Amniotic stem cell (primary cell): ENCODE measurements around the gene NBPF9.
"Not testable (repeated sequence)": the region's sequence is repeated elsewhere in the genome, so short reads cannot be mapped to it uniquely, and the experiment has no call there.

ENCODE experiments used
- DNase-seq: peaks from one replicate; lab custom pipeline; 2025; lab: John Stamatoyannopoulos, UW

Gene NBPF9

DNA sequence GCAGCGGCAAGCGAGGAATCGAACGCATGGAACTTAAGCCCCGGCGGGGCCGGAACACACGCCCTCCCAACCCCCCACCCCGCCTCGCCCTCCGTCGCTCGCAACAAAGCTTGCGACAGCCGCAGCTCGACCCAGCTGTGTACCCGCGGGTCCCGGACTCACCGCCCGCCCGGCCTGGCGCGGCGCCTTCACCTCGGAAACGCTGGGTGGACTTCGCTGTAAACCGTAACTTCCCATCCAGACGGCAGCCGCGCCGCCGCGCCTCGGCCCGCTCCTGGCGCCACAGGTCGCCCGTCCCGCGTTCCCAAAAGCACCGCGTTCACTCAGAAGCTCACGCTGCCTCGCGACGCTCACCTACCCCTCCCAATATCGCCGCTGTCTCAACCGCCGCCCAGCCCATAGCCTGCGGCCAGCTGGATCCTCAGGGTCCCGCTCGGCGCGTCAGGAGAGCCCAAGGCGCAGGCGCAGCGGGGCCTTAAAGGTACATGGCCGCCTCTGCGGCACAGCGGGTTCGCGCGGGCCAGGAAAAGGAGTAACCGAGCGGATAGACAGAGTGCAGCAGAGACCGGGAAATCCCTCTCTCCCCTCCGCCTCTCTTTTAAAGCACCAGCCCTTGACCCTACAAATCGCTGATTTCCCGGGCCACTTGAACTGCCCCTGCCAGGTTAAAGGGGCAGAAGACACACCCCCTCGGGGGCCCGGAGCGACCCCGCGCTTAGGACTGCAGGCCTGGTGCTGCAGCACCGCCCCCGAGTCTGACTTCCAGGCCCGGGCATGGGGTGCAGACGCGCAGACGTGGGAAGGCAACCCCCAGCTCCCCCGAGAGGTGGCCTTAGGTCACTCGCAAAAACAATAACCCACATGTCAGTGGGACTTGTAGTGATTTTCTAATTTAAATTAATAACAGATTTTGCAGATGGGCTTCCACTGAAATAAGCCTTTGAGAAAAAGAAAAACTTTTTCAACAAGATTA is at the start of gene NBPF9:
Gene NBPF9 (minus strand): TSS at position 443 of the 973 bp plus-strand sequence. CDS start 21,412 bp downstream, outside the sequence.
- not testable (repeated sequence) for DNase-seq

GRCh38 chr1:149149909-149150308 is 46.6 kb upstream of the NBPF9 start:
- DNase-seq: not testable (repeated sequence)

DNA sequence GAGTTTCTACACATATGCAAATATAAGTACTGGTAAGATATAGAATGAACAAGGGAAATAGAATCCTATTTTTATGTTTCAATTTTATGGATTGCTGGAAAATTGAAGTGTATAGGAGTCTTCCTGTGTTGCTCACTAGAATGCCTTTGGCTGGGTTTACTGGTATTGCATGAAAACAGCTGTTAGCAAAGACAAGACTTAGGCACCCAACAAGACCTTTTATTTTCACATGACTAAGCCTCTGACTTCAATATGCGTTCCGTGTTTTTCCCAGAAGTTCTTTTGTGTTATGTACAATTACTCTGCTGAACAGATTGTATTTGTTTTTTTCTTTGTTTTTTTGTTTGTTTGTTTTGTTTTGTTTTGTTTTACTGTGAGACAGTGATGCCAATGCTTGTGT is 34.2 kb upstream of the NBPF9 start:
- not testable (repeated sequence) for DNase-seq

- DNase-seq: not testable (repeated sequence)
Measured at GRCh38 chr1:149130938-149131337, 27.6 kb upstream of the NBPF9 start.

DNA sequence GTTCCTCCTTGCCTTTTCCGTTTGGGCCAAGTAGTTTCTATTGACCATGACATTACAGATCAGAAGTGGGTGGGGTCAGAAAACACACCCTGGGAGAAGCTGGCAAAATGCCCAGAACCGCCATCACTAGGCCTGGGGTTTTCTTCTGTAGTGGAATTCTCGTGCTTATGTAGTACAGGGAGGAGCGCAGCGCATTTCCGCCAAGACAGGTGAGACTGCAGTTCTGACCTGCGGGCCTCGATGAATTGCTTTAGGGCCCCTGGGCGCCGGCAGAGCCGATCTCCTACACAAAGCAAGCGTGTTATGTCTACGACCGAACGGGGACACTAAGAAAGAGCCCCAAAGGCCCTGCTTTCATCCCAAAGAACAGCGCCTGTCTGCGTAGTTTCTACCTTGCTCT is 25.9 kb upstream of the NBPF9 start:
- DNase-seq: not testable (repeated sequence)

DNA sequence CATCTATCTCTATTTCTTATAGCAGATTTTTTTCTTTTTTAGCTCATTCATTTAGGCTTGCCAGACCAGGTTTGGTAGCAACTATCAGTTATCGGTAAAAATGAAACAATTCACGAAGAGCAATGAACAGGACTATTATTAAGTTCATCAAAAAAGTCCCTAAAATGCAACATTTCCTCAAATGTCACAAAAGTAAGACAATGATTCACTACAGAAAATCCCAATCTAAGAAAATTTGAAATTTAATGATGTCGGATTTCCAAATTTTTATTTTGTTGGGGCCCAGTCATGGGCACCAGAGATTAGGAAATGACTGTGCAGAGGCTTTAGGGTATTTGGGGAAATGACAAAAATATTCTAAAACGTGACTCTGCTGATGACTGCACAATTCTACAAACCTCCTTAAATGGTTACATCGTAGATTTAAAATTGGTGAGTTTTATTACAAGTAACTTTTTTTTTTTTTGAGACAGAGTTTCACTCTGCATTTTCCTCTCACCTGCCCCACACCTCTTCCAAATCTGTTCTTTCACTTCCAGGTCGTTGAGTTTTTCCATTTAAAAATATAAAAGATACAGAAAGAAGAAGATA is 23.3 kb upstream of the NBPF9 start:
- not testable (repeated sequence) for DNase-seq

DNA sequence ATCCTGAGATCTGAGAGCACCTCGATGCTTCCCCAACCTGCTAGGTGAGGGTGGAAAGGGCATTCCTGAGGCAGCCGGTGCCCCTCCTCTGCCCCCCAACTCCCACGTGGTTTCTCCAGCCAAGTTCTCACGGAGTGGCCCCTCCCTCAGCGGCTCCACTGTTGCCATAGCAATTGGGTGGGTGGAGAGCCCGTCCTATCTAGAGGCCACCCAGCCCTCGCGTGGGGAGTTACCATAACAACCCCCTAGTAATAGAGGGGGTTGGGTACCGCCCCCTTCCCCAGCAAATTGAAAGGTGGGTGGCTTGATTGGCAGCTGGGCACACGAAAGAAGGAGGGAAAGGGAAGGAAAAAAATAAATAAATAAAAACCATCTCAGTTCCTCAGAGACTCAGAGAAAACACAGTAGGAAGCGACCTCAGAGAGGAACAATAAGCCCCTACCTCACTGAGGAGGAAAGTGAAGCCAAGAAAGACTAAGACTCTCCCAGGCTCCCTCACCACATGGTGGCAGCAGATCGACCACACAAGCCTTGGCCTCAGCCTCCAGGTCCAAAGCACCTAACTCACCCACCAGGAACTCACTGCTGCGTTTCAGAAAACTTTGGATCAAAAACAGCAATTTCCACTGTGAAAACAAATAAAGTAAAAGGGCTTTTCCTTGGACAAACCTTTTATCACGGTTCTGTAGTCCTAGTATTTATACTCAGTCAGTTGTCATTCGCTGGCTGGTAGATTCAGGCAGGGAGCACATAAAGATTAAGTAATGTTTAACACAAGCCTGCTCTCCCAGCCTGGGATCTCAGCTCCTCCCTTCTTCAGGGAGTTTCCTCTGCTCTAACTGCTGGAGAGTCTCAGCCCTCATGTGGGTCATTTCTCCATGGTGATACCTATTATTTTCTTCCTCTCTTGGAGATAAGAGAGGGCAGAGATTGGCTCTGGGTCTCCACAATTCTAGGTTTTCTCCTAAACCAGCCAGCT is 20.9 kb upstream of the NBPF9 start:
- DNase-seq: not testable (repeated sequence)

DNA sequence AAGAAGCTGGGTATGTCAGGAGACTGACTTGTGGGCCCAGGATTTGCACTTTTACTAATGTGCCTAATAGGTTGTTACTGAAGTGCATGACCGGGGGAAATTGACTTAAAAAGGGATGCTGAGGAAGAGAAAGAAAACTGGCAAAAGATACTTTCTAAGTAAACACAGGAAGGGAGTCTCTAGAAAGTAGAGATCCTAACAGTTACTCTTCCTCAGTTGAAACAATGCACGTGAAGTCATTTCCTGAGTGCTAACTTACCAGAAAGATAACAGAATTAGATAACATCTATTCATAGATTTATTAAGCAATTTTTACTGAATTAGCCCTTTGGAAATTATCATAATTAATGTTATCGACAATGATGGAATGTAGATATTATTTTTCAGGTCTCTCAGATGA is 9.5 kb upstream of the NBPF9 start:
- not testable (repeated sequence) for DNase-seq

- DNase-seq: not testable (repeated sequence)
Measured at GRCh38 chr1:149110343-149110742, 7.0 kb upstream of the NBPF9 start.

GRCh38 chr1:149102574-149102973 is 777 bp downstream of the NBPF9 start:
- DNase-seq: not testable (repeated sequence)

- DNase-seq: not testable (repeated sequence)
Measured at GRCh38 chr1:149098276-149098675, 5.1 kb downstream of the NBPF9 start.

- not testable (repeated sequence) for DNase-seq
Measured at GRCh38 chr1:149093155-149093554, 10.2 kb downstream of the NBPF9 start.

GRCh38 chr1:149075505-149076127 is 27.7 kb downstream of the NBPF9 start:
- DNase-seq: not testable (repeated sequence)

- DNase-seq: not testable (repeated sequence)
Measured at GRCh38 chr1:149064611-149065010, 38.7 kb downstream of the NBPF9 start.

DNA sequence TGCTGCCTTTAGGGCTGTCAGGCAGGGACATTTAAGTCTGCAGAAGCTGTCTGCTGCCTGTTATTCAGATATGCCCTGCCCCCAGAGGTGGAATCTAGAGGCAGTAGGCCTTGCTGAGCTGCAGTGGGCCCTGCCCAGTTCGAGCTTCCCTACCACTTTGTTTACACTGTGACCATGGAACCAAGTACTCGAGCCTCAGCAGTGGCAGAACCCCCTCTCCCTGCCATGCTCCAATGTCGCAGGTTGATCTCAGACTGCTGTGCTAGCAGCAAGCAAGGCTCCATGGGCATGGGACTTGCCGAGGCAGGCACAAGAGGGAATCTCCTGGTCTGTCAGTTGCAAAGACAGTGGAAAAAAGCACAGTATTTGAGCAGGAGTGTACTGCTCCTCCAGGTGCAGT is 60.3 kb downstream of the NBPF9 start:
- not testable (repeated sequence) for DNase-seq

DNA sequence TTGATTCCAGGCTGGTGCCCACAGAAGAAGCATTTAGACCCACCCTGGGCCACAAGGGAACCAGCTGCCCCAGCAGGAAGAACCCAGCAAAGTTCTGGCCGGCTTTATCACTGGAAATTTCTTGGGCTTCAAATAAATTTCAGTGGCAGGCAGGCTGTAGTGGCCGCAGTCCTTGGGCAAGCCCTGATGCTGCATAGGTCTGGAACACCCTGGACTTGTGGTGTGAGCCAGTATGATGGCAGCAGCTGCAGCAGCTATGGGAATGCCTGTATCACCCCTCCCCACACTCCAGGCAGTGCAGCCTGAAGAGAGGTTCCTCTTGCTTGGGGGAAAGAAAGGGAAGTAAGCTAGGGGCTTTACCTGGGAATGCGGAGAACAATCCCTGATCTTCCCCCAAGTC is 69.4 kb downstream of the NBPF9 start:
- not testable (repeated sequence) for DNase-seq

DNA sequence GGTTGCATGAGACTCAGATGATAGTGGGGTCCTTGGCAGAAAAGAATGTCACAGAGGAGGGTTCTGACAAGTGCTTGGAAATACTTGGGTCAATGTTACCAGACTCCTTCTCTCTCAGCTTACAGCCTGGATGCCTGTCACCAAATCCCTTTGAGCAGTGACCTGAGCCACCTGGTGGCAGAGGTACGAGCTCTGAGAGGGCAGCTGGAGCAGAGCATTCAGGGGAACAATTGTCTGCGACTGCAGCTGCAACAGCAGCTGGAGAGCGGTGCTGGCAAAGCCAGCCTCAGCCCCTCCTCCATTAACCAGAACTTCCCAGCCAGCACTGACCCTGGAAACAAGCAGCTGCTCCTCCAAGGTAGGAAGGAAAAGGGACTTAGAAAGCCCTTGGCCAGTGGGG is 79.0 kb downstream of the NBPF9 start:
- not testable (repeated sequence) for DNase-seq

- DNase-seq: not testable (repeated sequence)
Measured at GRCh38 chr1:149018577-149018976, 84.8 kb downstream of the NBPF9 start.

GRCh38 chr1:149016626-149017025 is 86.7 kb downstream of the NBPF9 start:
- DNase-seq: not testable (repeated sequence)

- not testable (repeated sequence) for DNase-seq
Measured at GRCh38 chr1:149015522-149015921, 87.8 kb downstream of the NBPF9 start.

GRCh38 chr1:149013513-149013912 is 89.8 kb downstream of the NBPF9 start:
- not testable (repeated sequence) for DNase-seq
